HG03354 (cell line): ENCODE data around the gene ANXA1.

Source experiments
- ATAC-seq: cut with Tn5 transposase; IDR thresholded peaks from one replicate; pipeline ENCODE4 v1.9.1; 2021; ENCODE audit warnings: mild to moderate bottlenecking; ENCODE audit not compliant: unreplicated experiment, poor library complexity, severe bottlenecking

Gene ANXA1

GRCh38 chr9:73199448-73199847, 47.8 kb downstream of the ANXA1 start:
- ATAC-seq: no peak

GRCh38 chr9:73199886-73200285, 48.2 kb downstream of the ANXA1 start:
- ATAC-seq: no peak

- ATAC-seq: peak; percentile 66
These were observed 49.2 kb downstream of the ANXA1 start for GRCh38 chr9:73200694-73201452.

DNA sequence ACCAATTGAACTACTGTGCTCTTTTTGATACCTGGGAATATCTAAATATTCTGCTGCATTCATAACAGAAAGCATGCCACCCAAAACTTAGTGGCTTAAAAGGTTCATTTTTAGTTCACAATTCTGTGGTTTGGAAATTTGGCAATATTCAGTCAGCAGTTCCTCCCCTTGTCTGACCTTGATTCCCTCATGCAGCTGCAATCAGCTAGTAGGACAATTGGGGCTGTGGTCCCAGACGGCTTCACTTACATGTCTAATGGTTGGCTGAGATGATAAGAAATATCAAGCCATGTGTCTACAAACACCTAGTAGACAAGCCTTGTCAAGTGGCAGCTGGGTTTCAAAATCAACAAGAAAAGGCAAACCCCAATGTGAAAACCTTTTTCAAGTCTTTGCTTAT, 51.3 kb downstream of the ANXA1 start:
- no peak for ATAC-seq

DNA sequence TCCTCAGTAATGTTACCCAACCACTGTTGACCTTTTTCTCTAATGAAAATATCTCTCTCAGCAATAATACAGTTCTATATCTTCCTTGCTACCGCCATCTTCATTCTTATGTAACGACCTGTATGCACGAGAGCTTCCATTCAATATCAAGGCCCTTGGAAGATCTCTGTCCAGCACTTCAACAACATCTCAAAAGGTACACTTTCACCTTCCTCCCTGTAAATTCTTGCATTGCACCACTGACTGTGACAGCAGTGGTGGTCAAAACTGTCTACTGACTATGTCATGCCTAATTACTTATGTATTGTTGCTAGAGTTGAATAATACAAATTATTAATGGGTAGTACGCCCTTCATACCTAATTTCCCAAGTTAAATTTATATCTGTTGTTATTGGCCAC, 53.3 kb downstream of the ANXA1 start:
- no peak for ATAC-seq

DNA sequence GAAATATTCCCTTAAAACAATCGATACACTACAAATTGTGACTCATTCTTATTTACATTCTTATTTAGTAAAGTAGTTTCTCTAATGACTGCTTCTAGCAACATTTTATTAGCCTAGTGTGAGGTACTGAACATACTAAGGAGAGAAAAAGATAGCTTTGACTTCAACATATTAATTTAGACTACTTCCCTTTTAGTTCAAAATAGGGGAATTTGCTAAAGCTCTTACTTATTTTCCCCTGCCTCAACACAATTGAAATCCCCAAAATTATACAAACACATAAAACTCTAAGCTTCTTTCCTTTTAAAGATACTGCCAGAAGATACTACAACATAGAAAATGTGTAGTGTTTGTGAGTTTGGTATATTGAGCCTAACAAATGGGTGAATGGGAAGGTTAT, 55.2 kb downstream of the ANXA1 start:
- no peak for ATAC-seq

DNA sequence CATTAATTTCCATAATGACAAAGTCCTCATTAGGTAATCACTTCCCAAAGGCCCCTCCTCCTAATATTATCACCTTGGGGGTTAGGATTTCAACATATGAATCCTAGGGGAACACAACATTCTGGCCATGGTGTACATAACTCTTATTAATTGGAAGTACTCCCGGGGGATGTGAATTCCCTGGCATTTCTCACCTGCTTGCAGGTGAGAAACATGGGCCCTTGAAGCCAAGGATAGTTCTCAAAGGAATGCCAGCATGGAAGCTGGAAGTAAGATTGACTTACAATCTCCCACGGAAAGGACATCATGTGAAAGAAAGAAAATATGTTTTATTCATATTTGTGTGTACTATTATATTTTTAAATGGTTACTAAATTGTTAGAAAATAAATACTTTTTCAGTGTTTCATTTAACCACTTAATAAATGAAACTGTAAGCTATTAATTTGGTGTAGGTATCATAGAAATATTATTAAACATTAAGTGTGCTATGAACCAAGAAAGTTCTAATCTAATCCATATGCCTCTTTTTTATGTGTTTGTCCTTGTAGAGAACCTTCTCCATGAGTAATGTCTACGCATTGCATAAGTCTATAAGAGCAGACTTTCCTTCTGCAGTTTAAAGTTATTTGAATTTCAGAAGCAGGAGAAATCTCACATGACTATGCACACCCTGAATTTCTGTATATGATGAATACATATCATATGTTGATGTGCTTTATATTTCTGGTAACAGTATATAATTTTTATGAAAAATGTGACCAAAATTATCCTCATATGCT, 59.4 kb downstream of the ANXA1 start:
- no peak for ATAC-seq

GRCh38 chr9:73213300-73213699, 61.6 kb downstream of the ANXA1 start:
- ATAC-seq: no peak

DNA sequence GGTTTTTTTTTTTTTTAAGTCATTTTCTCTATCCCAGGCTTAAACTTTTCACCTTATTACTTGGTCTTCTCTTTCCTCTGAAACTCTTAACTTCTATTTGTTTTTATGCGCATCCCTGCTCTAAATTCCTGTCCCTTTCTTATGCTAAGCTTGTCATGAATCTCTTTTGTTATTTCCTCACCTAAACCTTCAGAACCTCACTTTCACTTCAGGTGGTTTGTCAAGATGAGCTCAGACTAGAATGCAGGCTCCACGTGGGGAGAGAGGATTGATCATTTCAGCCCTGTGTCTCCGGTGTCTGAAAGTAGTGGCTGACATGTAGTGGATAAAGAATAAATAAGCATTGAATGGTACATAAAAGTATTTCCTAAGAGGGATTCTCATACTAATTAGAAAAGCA, 63.6 kb downstream of the ANXA1 start:
- ATAC-seq: no peak

- ATAC-seq: no peak
These were observed 64.4 kb downstream of the ANXA1 start for GRCh38 chr9:73216100-73216499.
